HG02610 (cell line): ENCODE measurements around the gene CDON.

Experiments
- ATAC-seq: cut with Tn5 transposase; IDR thresholded peaks from one replicate; pipeline ENCODE4 v1.9.1; 2021; ENCODE audit warnings: mild to moderate bottlenecking, moderate library complexity; ENCODE audit not compliant: unreplicated experiment

The CDON gene

GRCh38 chr11:125957618-125958332 is 104.9 kb downstream of the CDON start:
- ATAC-seq, result no peak

GRCh38 chr11:125956391-125957134 is 106.1 kb downstream of the CDON start:
- no peak for ATAC-seq

DNA sequence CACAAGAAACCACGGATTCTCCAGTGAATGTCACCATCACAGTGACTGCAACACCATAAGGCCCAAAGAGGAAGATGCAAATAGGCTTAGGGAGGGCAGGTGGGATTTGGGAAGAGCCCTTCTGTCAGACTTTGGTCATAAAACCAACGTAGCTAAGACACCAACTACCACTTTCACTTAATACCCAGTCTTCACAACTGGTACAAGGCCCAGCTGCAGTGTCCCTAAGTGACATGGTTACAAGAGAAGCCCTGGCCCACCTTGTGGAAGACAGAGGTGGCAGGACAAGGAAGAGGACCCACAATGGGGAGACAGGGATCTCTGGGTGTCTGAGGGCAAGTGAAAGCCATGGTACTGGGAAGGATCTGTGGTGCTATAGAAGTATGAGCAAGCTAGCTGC is 106.8 kb downstream of the CDON start:
- no peak for ATAC-seq

DNA sequence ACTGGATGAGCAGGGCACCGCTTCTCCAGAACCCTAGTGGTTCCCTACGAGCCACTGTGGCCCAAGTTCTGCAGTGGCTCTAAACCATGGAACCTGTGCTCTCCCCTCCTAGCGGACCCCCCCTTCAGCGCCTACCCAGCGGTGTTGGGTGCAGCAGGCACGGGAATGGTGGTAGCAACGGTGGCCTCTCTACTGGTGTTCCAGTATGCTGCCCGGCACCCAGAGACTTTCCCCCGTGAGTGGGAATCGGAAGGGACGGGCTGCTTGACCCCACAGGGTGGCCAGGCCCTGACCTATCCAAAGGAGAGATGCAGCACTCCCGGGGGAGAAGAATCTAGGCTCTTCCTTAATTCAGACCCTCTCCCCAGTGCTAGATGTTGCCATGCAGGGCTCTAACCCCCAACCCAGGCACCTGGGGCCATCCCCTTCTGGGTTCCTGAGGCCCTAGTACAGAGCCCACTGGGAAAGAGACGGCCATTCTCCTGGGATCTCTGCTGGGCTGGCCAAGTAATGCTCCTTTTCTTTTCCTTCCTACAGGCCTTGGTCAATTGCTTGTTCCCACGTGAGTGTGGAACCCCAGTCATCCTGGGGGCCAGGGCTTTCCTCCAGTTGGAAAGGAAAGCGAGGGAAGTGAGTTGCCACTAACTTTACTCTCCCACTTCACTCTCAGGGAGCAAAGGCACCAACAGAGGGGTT is 107.6 kb downstream of the CDON start:
- ATAC-seq, result no peak

DNA sequence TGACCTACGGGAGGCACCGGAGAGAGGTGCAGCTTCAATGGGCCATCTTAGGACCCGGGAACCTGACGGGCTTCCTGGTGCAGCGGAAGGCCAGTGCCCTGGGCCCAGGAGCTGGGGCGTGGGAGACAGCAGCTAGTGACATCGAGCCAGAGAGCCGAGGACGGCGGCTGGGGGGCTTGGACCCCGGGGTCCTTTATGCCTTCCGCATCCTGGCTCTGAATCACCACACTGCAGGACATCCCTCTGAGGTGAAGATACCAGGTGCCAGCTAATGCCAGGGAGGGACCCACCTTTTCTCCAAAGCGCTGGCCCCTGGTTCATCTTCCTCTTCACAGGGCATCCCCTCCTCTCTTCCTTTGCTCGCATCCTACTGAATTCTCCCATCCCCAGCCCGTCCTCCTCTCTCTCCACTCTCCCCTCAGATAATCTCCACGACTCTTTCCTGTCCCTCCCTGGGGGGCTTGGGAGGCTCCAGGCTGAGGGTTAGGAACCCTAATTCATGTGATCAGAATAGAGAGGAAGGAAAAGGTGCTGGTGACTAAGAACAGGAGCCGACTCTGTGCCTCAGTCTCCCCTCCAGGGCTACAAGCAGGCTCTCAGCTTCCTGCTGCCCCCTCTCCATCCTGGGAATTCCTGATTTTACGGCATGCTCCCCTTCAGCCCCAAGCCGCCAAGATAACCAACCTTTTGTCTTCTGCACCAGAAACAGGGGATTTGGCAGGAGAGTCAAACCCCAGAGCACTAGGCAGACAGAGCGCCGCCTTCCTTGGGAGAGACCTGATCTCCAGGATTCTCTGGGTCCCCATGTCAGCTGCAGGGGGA is 108.3 kb downstream of the CDON start:
- ATAC-seq, result no peak

DNA sequence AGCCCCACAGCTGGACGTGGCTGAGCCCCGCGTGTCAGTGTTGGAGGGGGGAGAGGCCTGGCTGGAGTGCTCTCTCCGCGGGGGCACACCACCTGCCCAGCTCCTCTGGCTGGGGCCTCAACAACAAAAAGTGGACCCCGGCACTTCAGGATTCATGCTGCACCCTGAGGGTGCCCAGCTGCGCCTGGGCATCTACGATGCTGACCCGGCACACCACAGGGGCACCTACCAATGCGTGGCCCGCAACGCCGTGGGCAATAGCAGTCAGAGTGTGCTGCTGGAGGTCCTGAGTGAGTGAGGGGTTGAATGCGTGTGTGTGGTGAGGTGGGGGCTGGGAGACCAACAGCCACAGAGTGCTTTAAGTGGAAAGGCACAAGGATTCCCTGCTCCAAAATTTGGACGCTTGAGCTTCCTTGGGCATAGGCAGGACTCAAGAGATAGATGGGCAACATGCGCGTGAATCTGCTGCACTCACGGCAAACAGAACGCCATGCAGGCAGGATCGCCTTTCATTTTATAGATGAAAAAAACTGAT is 109.2 kb downstream of the CDON start:
- ATAC-seq, result no peak

DNA sequence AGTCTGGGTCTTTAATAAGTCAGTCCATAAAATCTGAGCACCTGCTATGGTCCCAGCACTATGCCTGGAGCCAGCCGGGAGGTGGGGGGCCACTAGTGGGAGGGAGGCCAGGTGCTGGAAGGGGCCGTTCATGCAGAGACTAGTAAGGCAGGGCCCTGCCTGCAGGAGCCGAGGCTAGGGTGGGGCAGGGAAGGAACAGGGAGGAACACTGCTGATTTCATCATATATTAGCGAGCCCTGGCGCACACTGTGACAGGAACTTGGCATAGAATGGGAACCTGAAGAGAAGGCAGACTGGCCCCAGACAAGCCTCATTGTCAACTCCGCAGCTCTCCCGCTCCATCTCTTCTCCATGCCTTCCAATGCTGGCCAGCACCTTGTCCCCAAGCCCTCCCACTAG is 109.7 kb downstream of the CDON start:
- no peak for ATAC-seq

GRCh38 chr11:125952559-125952958 is 110.1 kb downstream of the CDON start:
- ATAC-seq, result no peak

DNA sequence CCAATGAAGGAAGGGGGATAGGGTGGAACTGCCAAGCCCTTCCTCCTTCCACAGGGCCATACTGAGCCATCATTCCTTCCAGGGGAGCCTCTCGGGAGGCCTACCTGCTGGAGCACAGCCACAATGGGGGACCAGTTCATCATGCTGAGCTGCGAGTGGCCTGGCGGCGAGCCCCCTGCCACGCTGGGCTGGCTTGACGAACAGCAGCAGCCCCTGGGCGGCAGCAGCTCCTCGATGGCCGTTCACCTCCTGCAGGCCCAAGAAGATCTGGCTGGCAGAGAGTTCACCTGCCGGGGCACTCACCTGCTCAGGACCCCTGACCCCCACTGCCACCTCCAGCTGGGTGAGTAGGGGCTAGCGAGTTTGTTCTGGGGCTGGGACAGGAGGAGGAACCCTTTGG is 110.9 kb downstream of the CDON start:
- no peak for ATAC-seq

GRCh38 chr11:125950696-125951651 is 111.7 kb downstream of the CDON start:
- ATAC-seq, result no peak

GRCh38 chr11:125950178-125950490 is 112.5 kb downstream of the CDON start:
- no peak for ATAC-seq

GRCh38 chr11:125949271-125950177 is 113.1 kb downstream of the CDON start:
- no peak for ATAC-seq

GRCh38 chr11:125948278-125949051 is 114.2 kb downstream of the CDON start:
- ATAC-seq, result no peak

GRCh38 chr11:125947419-125948277 is 115.0 kb downstream of the CDON start:
- ATAC-seq, result no peak

- no peak for ATAC-seq
Observed at GRCh38 chr11:125946712-125947418, 115.8 kb downstream of the CDON start.

- ATAC-seq, result no peak
Observed at GRCh38 chr11:125945797-125946520, 116.7 kb downstream of the CDON start, which contains the start of gene VSIG10L2. TSS of gene VSIG10L2 (plus strand) at chr11:125946044. CDS start at chr11:125946056, 12 bp downstream.
